NOMO-1 treated with DMSO at 0.1 percent for 48 hours (cell line): ENCODE measurements around the gene SNX27.

Source experiments
- DNase-seq: peaks from one replicate; lab custom pipeline; 2025; ENCODE audit not compliant: unreplicated experiment; lab: John Stamatoyannopoulos, UW

The SNX27 gene

GRCh38 chr1:151611832-151612500 lies at the start of gene SNX27:
SNX27 (plus strand) TSS chr1:151612050; CDS start chr1:151612202, 152 bp downstream.
- peak; percentile 90 for DNase-seq

- DNase-seq = no peak
Observed at GRCh38 chr1:151562661-151563060, 49.2 kb upstream of the SNX27 start.

GRCh38 chr1:151563376-151563775 lies 48.5 kb upstream of the SNX27 start:
- DNase-seq = no peak

GRCh38 chr1:151565502-151566189 lies 46.2 kb upstream of the SNX27 start:
- no peak for DNase-seq

- no peak for DNase-seq
Observed at GRCh38 chr1:151568626-151569088, 43.2 kb upstream of the SNX27 start.

- no peak for DNase-seq
Observed at GRCh38 chr1:151570819-151571218, 41.0 kb upstream of the SNX27 start.

- DNase-seq = no peak
Observed at GRCh38 chr1:151574575-151575529, 37.0 kb upstream of the SNX27 start.

GRCh38 chr1:151577173-151577572 lies 34.7 kb upstream of the SNX27 start:
- DNase-seq = no peak

GRCh38 chr1:151578941-151579340 lies 32.9 kb upstream of the SNX27 start:
- no peak for DNase-seq

GRCh38 chr1:151579436-151580225 lies 32.2 kb upstream of the SNX27 start:
- no peak for DNase-seq

- no peak for DNase-seq
Observed at GRCh38 chr1:151581451-151581850, 30.4 kb upstream of the SNX27 start.

GRCh38 chr1:151581921-151582320 lies 29.9 kb upstream of the SNX27 start:
- no peak for DNase-seq

GRCh38 chr1:151583796-151584195 lies 28.1 kb upstream of the SNX27 start:
- no peak for DNase-seq

GRCh38 chr1:151584278-151584677 lies 27.6 kb upstream of the SNX27 start:
- DNase-seq = no peak

GRCh38 chr1:151584780-151585179 lies 27.1 kb upstream of the SNX27 start:
- no peak for DNase-seq

GRCh38 chr1:151585622-151586021 lies 26.2 kb upstream of the SNX27 start:
- peak; percentile 41 for DNase-seq

- no peak for DNase-seq
Observed at GRCh38 chr1:151590961-151591360, 20.9 kb upstream of the SNX27 start.

- peak; percentile 40 for DNase-seq
Observed at GRCh38 chr1:151593730-151594129, 18.1 kb upstream of the SNX27 start.

- DNase-seq = peak; percentile 56
Observed at GRCh38 chr1:151594143-151594625, 17.7 kb upstream of the SNX27 start.

- DNase-seq = no peak
Observed at GRCh38 chr1:151596166-151596953, 15.5 kb upstream of the SNX27 start.
